Nucleus accumbens (tissue), 56 donors: ENCODE results near the gene ADAM8.

ENCODE experiments used
- DNase-seq, 56 donors: peaks; one replicate each; lab custom pipeline; 2025; lab: John Stamatoyannopoulos, UW

ADAM8 gene

GRCh38 chr10:133309100-133309719 lies 32.5 kb upstream of the ADAM8 start:
- peak in 55 of 56 donors; percentile 62 to 96 (median 90) for DNase-seq

DNA sequence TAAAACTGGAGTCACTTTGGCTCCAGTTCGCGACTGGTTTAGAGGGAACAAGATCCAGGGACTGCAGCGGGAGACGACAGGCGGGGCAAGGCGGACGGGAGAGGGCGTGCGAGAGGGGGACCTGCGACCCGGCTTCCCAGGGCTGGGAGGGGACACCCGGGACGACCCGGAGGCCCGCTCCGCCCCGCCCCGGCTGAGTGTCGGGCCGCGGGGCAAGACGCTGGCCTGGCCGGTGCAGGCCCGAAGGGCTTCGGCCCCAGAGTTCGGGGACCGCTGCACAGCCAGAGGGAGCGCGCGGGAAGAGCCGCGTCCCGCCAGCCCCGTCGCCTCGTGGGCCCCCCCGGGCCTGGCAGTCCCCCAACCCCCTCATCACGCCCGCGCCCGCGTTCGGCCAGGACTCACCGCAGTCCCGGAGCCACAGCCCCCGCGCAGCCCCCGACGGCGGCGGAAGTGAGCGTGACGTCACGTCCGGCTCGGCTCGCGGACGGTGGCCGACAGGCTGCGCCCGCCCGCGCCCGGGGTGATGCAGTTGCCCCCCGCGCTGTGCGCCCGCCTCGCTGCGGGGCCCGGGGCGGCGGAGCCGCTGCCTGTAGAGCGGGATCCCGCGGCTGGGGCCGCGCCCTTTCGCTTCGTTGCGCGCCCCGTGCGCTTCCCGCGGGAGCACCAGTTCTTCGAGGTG lies 31.9 kb upstream of the ADAM8 start, which contains the start of the genes TUBGCP2 and ZNF511:
TUBGCP2 (minus strand) TSS at position 452 of the 679 bp plus-strand sequence. CDS start 5,931 bp downstream, outside the sequence.
ZNF511 (plus strand) TSS at position 494 of the 679 bp plus-strand sequence; CDS start at position 524, 30 bp downstream.
- peak in 55 of 56 donors; percentile 49 to 96 (median 86) for DNase-seq

DNA sequence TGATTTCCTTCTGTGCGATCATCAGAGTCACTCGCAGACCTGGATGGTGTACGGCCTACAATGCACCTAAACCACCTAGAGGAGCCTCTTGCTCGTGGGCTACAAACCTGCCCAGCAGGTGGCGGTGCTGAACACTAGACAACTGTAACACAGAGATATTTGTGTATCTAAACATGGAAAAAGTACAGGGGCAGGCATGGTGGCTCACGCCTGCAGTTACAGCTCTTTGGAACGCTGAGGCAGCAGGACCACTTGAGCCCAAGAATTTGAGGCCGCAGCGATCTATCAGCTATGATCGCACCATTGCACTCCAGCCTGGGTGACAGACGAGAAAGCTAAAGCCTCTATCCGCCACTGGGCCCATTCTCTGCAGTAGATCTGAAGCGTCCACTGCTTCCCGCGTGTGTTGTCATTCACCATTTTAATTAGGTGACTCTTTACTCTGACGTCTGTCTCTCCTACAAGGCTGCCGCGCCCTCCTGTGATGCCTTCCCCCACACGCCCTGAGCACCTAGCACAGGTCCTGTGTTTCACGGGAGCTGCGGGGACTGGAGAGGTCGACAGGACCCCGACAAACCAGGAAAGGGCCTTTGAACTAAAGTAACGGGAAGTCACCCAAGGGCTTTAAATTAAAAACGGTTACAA lies 31.2 kb upstream of the ADAM8 start:
- peak in 27 of 56 donors; percentile 9 to 76 (median 37) for DNase-seq

GRCh38 chr10:133306941-133307379 lies 30.3 kb upstream of the ADAM8 start:
- no peak for DNase-seq

- no peak for DNase-seq
These were observed 29.4 kb upstream of the ADAM8 start for GRCh38 chr10:133306097-133306476.

DNA sequence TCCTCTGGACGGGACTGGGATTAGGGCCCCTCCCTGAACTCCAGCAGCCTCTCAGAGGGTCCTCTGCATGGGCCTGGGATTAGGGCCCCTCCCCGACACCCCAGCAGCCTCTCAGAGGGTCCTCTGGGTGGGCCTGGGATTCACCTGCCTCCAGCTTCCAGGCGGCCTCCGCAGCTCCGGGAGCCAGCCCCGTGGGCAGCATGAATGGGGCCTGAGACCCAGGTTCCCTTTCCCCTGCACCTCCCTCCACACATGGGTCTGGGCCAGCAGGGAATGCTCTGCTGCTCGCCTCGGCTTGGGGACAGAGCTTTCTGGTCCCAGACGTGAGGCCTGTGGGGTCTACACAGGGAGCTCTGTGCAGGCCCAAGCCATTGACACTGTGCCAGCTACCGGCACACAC lies 26.5 kb upstream of the ADAM8 start:
- no peak for DNase-seq

GRCh38 chr10:133302230-133302629 lies 25.6 kb upstream of the ADAM8 start:
- DNase-seq, result no peak

- no peak for DNase-seq
These were observed 23.1 kb upstream of the ADAM8 start for GRCh38 chr10:133299738-133300137.

GRCh38 chr10:133299224-133299623 lies 22.6 kb upstream of the ADAM8 start:
- DNase-seq, result no peak

DNA sequence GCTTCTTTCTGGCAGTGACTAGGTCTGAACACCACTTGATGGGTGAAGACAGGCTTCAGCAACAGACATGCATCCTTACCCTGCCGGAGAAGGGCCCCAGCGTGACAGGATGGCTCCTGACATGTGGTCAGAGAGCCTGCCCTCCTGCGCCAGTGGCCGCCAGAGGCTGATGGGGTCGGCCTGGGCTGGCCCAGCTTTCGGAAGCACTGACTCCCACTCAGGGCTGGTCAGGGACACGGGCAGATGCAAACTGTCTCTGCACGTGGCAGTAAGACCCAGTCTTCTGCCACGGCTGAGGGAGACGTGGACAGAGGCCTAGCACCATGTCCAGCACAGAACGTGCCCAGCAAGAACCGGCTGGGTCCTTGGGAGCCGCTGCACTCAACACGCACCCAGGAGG lies 21.8 kb upstream of the ADAM8 start:
- DNase-seq, result no peak

DNA sequence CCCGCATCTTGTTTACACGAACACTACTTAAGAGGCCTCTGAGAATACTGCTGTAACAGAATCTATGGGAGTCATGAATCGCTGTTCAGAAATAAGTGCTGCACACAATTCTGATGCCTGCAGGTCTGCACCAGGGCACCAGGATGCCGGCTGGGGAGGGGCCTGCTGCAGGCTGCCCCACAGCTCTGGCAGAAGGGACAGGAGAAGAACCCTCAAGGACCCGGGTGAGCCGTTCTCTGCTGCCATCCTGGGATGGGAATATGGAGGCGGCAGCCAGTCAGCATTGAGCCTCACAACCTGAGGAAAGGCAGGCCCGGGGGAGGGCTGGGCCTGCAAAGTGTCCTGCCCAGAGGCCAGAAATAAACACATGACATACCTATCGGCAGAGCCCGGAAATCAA lies 20.8 kb upstream of the ADAM8 start:
- DNase-seq, result no peak

DNA sequence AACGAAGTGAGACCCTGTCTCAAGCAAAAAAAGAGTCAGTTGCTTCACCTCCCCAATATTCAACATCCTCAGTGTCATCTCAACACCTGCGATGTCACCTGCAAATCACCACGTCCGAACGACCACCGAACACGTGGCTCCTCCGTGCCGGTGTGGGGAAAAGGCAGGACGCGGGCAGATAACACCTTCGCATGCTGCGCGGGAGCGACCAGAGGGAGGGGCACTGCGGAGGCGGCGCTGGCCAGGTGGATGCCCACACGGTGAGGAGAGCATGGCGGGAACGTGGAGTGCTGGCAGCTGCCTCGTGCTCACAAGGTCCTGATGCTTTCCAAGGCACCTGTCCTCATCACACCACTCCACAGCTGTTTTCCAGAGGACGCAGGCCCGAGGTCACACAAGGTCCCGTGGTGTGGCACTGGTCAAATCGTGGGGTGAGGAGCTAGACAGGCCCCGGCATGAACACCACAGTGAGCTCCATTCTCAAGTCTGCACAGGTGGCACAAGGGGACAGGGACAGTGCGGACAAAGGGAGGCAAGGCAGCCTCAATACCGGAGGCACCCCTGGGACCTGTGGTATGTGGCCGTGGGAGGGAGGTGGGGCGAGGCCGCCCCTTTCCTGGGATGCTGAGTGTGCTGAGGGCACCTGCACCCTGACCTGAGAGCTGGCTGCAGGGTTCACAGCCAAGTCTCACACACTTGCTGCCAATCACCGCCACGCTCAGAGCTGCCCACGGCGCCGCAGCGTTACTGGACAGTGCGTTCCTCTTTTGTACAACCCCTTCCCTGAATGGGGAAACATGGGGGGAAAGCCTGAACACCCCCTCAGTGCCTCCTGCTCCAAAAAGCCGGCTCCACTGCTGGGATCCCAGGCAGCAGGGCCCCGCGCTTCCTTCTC lies 19.0 kb upstream of the ADAM8 start:
- DNase-seq, result no peak

DNA sequence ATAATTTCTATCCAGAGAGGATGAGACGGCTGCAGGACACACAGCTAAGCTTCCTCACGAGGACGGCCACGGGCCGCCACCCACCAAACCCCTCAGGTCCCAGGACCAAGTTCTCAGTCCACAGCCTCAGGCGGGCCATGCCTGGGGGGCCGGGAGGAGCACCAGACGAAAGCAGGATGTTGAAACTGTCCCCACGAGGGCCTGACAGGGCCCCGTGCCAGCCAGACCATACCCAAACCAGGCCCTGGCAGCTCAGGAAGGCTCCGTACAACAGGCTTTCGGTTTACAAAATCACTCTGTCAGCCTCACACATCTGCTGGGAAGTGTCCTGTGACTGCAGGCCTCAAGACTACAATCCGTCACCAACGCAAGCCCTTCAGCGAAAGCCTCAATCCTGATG lies 17.5 kb upstream of the ADAM8 start:
- DNase-seq, result peak in 1 of 56 donors; percentile 14

DNA sequence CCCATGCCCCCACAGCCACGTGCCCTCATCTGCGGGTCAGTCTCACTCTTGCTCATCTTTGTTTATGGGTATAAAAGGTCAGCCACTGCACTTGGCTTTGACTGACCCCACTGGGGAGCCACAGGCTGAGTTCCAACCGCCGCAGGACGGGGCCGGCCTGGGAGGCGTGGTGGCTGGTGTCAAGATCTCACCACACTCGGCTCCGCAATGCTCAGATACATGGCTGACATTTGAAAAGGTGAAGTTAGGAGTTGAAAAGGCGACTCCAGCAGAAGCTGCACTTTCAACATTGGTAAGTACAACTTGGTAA lies 17.1 kb upstream of the ADAM8 start:
- DNase-seq, result no peak

- DNase-seq, result no peak
These were observed 16.5 kb upstream of the ADAM8 start for GRCh38 chr10:133292919-133293809.

- DNase-seq, result no peak
These were observed 13.1 kb upstream of the ADAM8 start for GRCh38 chr10:133289761-133290160.

DNA sequence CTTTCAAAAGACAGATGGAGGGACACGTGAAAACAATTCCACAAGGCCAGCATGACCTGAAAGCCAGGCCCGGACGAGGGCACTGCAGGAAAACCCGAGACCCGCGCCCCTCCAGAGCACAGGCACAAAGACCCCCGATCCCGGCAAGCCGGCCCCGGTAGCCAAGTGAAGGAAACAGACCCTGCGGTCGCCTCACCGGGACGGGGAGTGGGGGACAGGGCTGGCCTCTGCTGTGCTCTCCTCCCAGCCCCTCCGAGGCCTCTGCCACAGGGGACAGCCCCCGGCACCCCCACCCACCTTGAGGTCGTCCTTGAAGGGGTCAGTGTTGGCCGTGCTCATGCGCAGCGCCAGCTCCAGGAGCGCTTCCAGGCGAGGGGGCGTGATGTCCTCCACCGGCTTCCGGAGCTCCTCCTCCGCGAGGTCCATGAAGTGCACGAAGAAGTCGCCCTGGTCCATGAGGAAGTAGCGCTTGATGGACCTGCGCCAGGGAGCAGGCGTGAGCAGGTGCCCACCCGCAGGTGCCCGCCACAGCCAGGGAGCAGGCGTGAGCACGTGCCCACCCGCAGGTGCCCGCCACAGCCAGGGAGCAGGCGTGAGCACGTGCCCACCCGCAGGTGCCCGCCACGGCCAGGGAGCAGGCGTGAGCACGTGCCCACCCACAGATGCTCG lies 11.3 kb upstream of the ADAM8 start:
- DNase-seq, result no peak

DNA sequence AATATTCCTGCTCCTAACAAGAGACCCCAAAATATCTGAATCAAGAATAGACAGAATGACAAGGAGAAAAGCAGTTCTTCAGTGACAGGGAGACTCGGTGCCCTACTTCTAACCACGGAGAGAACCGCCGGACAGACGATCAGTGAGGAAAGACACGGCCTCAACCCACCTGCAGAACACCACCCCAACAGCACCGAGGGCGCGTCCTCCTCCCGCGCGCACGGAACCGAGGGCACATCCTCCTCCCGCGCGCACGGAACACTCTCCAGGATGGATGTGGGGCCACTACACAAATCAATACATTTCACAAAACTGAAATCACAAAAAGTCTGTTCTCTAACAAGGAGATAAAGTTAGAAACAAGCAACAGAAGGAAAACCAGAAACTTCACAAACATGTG lies 9.7 kb upstream of the ADAM8 start:
- no peak for DNase-seq

GRCh38 chr10:133285217-133285616 lies 8.5 kb upstream of the ADAM8 start:
- DNase-seq, result no peak
